Chondrocyte (in vitro differentiated cells): ENCODE measurements around the gene CCDC88C. TPM values are rescaled to one million over a fixed set of nuclear protein-coding genes. Genes with fewer than 3 reads are reported as not detected.
A peak's percentile ranks its signal among the peaks of the same experiment; 100 is the strongest.

Experiments
- DNase-seq: peaks from one replicate; pipeline ENCODE4 v3.0.0; 2021; ENCODE audit warnings: mixed read lengths, low spot score
- H3K27ac Mint-ChIP-seq: one replicate; pipeline ENCODE4 v1.8.0; 2021; ENCODE audit warnings: mild to moderate bottlenecking, moderate library complexity, mixed read lengths; ENCODE audit not compliant: unreplicated experiment
- H3K27me3 Mint-ChIP-seq: 2 replicates; pipeline ENCODE4 v1.8.0; 2021; ENCODE audit warnings: low read depth, mixed read lengths
- H3K36me3 Mint-ChIP-seq: 2 replicates; pipeline ENCODE4 v1.8.0; 2021; ENCODE audit warnings: low read depth, mixed read lengths
- H3K4me1 Mint-ChIP-seq: 2 replicates; pipeline ENCODE4 v1.8.0; 2021; ENCODE audit warnings: low read depth, mild to moderate bottlenecking, mixed read lengths
- H3K4me3 Mint-ChIP-seq: one replicate; pipeline ENCODE4 v1.8.0; 2021; ENCODE audit warnings: mild to moderate bottlenecking, moderate library complexity, mixed read lengths; ENCODE audit not compliant: unreplicated experiment
- H3K9me3 Mint-ChIP-seq: 2 replicates; pipeline ENCODE4 v1.8.0; 2021; ENCODE audit warnings: low read depth, mixed read lengths
- total RNA-seq: library from RNA; stranded (reverse); gene quantifications from 3 replicates; pipeline ENCODE4 v1.2.1, GENCODE V29; 2021
- TF ChIP-seq, protein P1 (sequence below): fragments of 200-600 bp; sonication (generic); IDR thresholded peaks from 2 replicates; pipeline ENCODE4 v1.5.0; 2021; ENCODE audit warnings: antibody characterized with exemption, mild to moderate bottlenecking, moderate library complexity

Gene CCDC88C
- total RNA-seq, 1 donor from 2014 or later = 2.3 TPM

- H3K27ac Mint-ChIP-seq = no peak overlapping the region
- TF ChIP-seq, protein P1, sequence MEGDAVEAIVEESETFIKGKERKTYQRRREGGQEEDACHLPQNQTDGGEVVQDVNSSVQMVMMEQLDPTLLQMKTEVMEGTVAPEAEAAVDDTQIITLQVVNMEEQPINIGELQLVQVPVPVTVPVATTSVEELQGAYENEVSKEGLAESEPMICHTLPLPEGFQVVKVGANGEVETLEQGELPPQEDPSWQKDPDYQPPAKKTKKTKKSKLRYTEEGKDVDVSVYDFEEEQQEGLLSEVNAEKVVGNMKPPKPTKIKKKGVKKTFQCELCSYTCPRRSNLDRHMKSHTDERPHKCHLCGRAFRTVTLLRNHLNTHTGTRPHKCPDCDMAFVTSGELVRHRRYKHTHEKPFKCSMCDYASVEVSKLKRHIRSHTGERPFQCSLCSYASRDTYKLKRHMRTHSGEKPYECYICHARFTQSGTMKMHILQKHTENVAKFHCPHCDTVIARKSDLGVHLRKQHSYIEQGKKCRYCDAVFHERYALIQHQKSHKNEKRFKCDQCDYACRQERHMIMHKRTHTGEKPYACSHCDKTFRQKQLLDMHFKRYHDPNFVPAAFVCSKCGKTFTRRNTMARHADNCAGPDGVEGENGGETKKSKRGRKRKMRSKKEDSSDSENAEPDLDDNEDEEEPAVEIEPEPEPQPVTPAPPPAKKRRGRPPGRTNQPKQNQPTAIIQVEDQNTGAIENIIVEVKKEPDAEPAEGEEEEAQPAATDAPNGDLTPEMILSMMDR = no peak
- no peaks in the 10 kb centered on the region for H3K27me3 Mint-ChIP-seq
- no peaks in the 10 kb centered on the region for H3K36me3 Mint-ChIP-seq
- no peak overlapping the region for H3K4me3 Mint-ChIP-seq
- H3K4me1 Mint-ChIP-seq = no peaks in the 10 kb centered on the region
- peak; percentile 58 for DNase-seq
- peaks cover 4% of the 10 kb centered on the region for H3K9me3 Mint-ChIP-seq
These were observed 139.9 kb downstream of the CCDC88C start for GRCh38 chr14:91277546-91278382.

- Mint-ChIP-seq H3K4me1 (peaks cover 4% of the 10 kb centered on the region), H3K9me3 (no peaks in the 10 kb centered on the region), H3K4me3 (no peak overlapping the region), H3K27me3 (no peaks in the 10 kb centered on the region), H3K27ac (no peak overlapping the region), H3K36me3 (no peaks in the 10 kb centered on the region)
- DNase-seq = no peak
- TF ChIP-seq, protein P1 = no peak
These were observed 142.8 kb downstream of the CCDC88C start for GRCh38 chr14:91274796-91275195.

GRCh38 chr14:91273885-91274273, 143.7 kb downstream of the CCDC88C start:
- Mint-ChIP-seq H3K9me3 (no peaks in the 10 kb centered on the region), H3K27ac (no peak overlapping the region), H3K36me3 (no peaks in the 10 kb centered on the region), H3K27me3 (peaks cover 3% of the 10 kb centered on the region), H3K4me3 (no peak overlapping the region), H3K4me1 (peaks cover 13% of the 10 kb centered on the region)
- TF ChIP-seq, protein P1 = no peak
- DNase-seq = no peak

DNA sequence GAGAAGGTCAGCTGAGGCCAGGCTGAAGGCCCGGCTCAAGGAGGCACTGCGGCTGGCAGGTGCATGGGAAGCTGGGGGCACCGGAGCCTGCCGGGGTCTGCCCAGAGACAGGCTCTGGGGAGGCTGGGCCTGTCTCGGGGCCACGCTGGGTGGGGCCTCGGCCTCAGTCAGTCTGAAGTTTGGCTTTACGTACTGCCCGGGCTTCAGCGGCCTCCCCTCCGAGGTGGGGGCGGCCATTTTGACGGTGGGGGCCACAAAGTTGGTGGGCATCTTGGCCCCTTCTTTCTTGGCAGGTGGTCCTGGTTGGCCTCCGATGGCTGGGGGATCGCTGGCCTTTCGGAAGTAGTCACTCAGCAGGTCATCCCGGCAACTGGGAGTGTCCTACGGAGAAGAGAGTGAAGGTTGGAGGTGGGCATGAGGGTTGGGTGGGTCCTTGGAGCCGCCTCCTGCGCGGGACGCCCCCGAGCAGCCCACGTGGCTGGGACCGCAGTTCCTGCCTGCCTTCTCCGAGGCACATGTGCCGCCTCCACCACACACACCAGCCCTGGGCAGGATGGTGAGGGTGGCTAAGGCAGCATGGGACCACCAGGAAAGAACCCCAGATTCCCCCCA, 144.2 kb downstream of the CCDC88C start:
- Mint-ChIP-seq H3K9me3 (no peaks in the 10 kb centered on the region), H3K4me3 (no peak overlapping the region), H3K4me1 (peaks cover 13% of the 10 kb centered on the region), H3K27me3 (peaks cover 3% of the 10 kb centered on the region), H3K36me3 (no peaks in the 10 kb centered on the region), H3K27ac (no peak overlapping the region)
- DNase-seq = no peak
- TF ChIP-seq, protein P1 = no peak

- TF ChIP-seq, protein P1 = no peak
- no peak overlapping the region for H3K27ac Mint-ChIP-seq
- peak; percentile 91 for DNase-seq
- H3K4me3 Mint-ChIP-seq = no peak overlapping the region
- peaks cover 3% of the 10 kb centered on the region for H3K27me3 Mint-ChIP-seq
- no peaks in the 10 kb centered on the region for H3K9me3 Mint-ChIP-seq
- H3K4me1 Mint-ChIP-seq = peaks cover 13% of the 10 kb centered on the region
- no peaks in the 10 kb centered on the region for H3K36me3 Mint-ChIP-seq
These were observed 145.0 kb downstream of the CCDC88C start for GRCh38 chr14:91272341-91273272.
